Hematopoietic multipotent progenitor cell treated with erythropoietin and hydrocortisone succinate and interleukin-3 and kit ligand, for 6 days (in vitro differentiated cells): ENCODE results near the gene WDR76.
"Not testable (repeated sequence)": the region's sequence is repeated elsewhere in the genome, so short reads cannot be mapped to it uniquely, and the experiment has no call there.

ENCODE experiments used
- DNase-seq: peaks from one replicate; pipeline ENCODE4 v3.0.0-alpha.2; 2015

The WDR76 gene

GRCh38 chr15:43826508-43827341 lies at the start of gene WDR76:
Gene WDR76, plus strand, starts transcription at chr15:43827002. Its CDS starts 31 bp downstream, at chr15:43827033.
- peak; percentile 96 for DNase-seq

GRCh38 chr15:43777267-43777914 lies 49.4 kb upstream of the WDR76 start:
- peak; percentile 94 for DNase-seq

- DNase-seq = no peak
Measured at GRCh38 chr15:43779016-43779415, 47.8 kb upstream of the WDR76 start.

GRCh38 chr15:43789409-43789808 lies 37.4 kb upstream of the WDR76 start:
- DNase-seq = no peak

GRCh38 chr15:43791993-43792760 lies 34.6 kb upstream of the WDR76 start, which contains the start of gene SERF2:
Gene SERF2, plus strand, starts transcription at chr15:43792320. Its CDS starts 57 bp downstream, at chr15:43792377.
- DNase-seq = peak; percentile 99

GRCh38 chr15:43792761-43793476 lies 33.9 kb upstream of the WDR76 start:
- peak; percentile 57 for DNase-seq

DNA sequence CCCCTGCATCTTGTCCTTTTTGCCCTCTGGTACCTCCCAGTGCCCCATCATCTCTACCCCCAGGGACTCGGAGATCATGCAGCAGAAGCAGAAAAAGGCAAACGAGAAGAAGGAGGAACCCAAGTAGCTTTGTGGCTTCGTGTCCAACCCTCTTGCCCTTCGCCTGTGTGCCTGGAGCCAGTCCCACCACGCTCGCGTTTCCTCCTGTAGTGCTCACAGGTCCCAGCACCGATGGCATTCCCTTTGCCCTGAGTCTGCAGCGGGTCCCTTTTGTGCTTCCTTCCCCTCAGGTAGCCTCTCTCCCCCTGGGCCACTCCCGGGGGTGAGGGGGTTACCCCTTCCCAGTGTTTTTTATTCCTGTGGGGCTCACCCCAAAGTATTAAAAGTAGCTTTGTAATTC lies 33.2 kb upstream of the WDR76 start:
- no peak for DNase-seq

DNA sequence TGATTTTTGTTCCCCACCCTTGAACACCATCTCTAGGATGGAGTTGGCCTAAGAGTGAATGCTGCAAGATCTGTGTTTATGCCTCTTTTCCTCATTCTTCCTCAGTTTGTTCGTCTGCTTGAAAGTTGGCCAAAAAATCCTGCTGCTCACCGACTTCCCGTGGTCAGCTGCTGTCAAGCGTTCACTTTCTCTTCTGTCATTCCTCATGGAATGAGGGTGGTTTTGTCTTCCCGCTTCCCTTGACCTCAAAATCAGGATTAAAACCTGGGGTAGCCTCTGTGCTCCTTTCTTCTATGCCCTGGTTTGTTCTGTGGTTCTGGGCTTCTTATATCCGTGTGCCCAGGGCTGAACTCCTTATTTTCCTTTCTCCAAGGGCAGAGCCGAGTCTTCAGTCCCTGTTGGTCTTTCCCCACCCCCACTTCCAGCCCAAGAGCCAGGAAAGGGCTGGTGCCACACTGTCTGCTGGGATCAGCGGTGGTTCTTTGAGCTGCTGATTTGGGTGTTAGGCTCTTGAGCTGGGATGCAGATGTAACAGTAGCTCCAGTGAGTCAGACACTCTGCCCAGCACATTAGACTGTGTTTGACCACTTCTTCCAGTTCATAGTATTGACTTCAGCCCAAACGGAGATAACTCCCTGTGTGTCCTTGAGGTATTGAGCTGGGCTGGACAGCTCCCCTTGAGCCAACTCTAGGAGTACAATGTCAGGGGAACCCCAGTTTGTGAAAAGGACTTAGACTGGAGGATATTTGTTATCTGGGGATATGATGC lies 32.3 kb upstream of the WDR76 start:
- DNase-seq = no peak

DNA sequence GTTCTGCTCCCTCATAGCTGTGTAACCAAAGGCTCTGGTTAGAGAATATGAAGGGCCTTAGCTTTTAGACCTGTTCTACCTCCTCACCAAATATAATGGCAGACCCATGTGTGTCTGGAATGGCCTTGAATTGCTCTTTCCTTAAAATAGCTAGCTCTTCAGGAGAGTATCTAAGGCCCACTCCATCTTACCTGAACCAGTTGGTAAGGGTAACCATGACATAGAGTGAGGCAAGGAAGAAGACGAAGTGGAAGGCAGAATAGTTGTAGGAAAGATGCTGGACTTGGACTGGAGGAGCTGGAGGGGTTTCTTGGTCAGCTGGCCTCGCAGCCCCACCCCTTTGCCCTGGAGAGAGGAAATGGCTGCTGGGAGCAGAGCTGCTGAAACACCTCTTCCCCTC lies 31.6 kb upstream of the WDR76 start:
- DNase-seq = no peak

DNA sequence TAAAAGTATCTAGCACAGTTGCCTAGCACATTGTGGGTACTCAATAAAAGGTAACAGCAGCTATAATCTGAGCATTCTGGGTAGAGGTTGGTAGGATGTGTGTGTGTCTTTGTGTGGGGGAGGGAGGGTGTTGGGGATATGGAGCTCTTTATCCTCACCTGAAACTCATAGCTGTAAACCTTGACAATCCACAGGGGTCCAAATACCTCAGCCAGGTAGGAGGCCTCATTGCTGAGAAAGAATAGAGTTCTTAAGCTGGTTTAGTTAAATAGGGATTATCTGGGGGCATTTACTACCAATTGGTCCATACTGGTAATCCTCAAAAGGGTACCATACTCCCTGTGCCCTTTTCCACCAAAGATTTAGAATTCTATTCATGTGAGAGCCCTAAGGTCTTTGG lies 30.8 kb upstream of the WDR76 start:
- DNase-seq = no peak

DNA sequence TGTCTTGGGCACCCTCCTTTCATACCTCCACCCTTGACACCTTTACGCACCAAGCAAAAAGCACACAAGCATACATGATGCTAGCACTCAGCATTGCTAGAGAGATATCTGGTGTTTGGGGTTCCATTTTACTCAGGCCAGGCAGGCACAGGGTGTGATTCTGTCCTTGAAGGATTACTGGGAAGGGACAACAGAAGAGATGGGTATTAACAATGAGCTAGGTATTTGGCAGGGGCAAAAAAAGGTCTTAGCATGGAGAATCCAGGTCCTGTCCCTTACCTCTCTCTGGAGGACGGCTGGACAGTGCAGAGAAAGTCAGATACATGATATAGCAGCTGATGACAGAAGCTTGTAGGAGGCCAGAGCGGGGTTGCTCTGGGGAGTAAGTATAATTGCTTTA lies 30.2 kb upstream of the WDR76 start:
- no peak for DNase-seq

GRCh38 chr15:43799209-43799944 lies 27.4 kb upstream of the WDR76 start:
- DNase-seq = no peak

- no peak for DNase-seq
Measured at GRCh38 chr15:43799945-43800285, 26.9 kb upstream of the WDR76 start, which contains the start of gene SERINC4. Gene SERINC4, minus strand, starts transcription at chr15:43800220. Its CDS starts 234 bp downstream, at chr15:43799986.

DNA sequence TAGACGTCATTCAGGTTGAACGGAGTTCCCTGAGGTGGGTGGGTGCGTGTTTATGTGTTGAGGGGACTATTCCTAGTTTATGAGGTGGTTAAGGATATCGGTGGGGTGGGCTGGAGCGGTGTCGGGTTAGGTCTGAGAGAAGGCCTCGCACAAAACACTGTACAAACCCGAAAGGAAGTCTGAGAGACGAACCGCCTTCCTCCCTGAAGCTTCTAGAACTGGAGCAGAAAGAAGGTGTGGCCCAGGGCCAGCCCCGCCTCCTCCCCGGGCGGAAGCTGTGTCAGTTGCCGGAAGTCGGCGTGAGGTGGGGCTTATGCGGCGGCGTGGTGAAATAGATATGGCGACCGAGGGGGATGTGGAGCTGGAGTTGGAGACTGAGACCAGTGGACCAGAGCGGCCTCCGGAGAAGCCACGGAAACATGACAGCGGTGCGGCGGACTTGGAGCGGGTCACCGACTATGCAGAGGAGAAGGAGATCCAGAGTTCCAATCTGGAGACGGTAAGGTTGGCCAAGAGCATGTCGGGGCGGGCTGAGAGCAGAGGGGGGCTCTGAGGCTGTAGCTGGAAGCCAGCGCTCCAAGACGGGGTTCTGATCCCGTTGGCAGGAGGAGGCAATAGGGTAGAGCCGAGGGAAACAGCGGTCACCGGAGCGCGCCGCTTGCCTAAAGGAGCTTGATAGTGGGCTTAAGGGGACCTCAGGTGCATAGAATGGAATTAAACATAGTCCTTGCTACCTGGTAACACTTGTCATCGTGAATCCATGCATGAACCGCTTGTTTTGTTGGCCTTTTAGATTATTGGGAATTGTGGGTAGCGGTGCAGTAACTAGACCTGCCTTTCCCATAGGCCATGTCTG lies 26.3 kb upstream of the WDR76 start, which contains the start of gene HYPK:
TSS of gene HYPK (plus strand) at position 314 of the 856 bp plus-strand sequence. CDS start at position 338, 24 bp downstream.
- peak; percentile 95 for DNase-seq

DNA sequence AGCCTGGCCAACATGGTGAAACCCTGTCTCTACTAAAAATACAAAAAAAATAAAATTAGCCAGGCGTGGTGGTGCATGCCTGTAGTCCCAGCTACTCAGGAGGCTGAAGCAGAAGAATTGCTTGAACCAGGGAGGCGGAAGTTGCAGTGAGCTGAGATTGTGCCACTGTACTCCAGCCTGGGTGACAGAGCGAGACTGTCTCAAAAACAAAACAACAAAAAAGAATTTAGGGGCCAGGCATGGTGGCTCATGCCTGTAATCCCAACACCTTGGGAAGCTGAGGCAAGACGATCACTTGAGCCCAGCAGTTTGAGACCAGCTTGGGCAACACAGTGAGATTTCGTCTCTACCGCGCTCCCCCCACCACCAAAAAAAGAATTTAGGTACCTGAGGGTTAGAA lies 24.1 kb upstream of the WDR76 start:
- DNase-seq = not testable (repeated sequence)

GRCh38 chr15:43808435-43808950 lies 18.3 kb upstream of the WDR76 start:
- no peak for DNase-seq

DNA sequence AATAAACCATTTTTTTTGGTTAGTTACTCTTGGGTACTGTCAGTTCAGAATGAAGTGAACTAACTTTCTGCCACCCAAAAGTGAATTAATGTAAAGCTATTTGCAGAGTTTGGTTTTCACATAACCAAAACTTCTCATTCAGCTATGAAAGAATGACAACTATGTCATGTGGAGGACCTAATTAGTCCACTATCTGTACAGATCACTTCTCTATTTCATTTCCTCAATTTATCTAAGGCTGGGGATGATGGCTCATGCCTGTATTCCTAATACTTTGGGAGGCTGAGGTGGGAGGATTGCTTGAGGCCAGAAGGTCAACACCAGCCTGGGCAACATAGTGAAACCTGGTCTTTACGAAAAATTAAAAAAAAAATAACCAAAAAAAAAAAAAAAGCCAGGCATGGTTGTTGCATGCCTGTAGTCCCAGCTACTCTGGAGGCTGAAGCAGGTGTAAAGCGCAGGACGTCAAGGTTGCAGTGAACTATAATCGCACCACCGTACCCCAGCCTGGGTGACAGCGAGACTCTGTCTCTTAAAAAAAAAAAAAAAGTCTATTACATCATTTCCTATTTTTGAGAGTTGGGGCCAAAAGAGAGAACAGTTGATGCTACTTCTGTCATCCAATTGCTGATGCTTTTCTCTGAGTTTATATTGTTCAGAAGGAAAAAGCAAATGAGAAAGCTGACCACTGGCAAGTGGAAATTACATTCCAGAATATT lies 17.7 kb upstream of the WDR76 start:
- DNase-seq = no peak

DNA sequence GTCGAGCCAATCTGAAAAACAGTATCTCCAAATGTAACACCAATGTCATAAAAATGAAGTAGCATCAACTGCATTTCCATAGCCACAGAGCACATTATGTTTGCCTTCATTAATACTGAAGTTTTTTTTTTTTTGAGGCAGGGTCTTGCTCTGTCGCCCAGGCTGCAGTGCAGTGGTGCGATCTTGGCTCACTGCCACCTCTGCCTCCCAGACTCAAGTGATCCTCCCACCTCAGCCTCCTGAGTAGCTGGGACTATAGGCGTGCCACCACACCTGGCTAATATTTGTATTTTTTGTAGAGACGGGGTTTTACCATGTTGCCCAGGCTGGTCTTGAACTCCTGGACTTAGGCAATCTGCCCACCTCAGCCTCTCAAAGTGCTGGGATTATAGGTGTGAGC lies 11.7 kb upstream of the WDR76 start:
- DNase-seq = not testable (repeated sequence)

DNA sequence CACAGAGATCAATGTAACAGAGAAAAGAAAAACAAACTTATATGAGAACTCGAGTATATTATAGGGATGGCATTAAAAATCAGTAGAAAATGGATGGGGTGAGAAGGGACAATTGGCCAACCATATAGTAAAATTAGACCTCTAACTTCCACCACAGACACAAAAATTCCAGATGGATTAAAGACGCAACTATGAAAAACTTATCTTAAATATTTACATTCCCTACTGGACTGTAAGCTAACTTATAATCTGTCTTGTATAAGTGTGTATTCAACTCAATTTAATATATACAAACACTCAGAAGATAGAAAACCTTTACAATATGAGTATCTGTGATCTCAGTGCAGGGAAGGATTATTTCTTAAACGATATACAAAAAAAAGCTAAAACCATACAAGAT lies 5.3 kb upstream of the WDR76 start:
- DNase-seq = no peak
